HEK293T (cell line): ENCODE data around the gene CDYL.
"Not testable (repeated sequence)": the region's sequence is repeated elsewhere in the genome, so short reads cannot be mapped to it uniquely, and the experiment has no call there.

ENCODE experiments used
- CTCF ChIA-PET: fragments of 350-600 bp; formaldehyde crosslinking; extraction: SDS; loops from one replicate; lab custom pipeline; 2021; ENCODE audit warnings: antibody characterized with exemption, inconsistent platforms; lab: Yijun Ruan, JAX
- POLR2A ChIA-PET: fragments of 350-600 bp; formaldehyde crosslinking; extraction: SDS; loops from one replicate; lab custom pipeline; 2020; ENCODE audit warnings: antibody characterized with exemption, inconsistent platforms; lab: Yijun Ruan, JAX
- DNase-seq: peaks from one replicate; pipeline ENCODE4 v3.0.0; 2012; ENCODE audit warnings: mixed read lengths; ENCODE audit errors: extremely low spot score
- ARNT ChIP-seq: fragments of 450-650 bp; IDR thresholded peaks from 2 replicates; pipeline ENCODE4 v1.6.1; 2017; ENCODE audit warnings: mild to moderate bottlenecking
- BHLHE40 ChIP-seq: fragments of 450-650 bp; IDR thresholded peaks from 2 replicates; pipeline ENCODE4 v1.6.1; 2016; ENCODE audit warnings: mild to moderate bottlenecking, moderate library complexity, borderline replicate concordance
- CTBP1 ChIP-seq: fragments of 450-650 bp; IDR thresholded peaks from 2 replicates; pipeline ENCODE4 v1.6.1; 2016; ENCODE audit warnings: borderline replicate concordance
- ELF4 ChIP-seq: fragments of 450-650 bp; IDR thresholded peaks from 2 replicates; pipeline ENCODE4 v1.6.1; 2017; ENCODE audit warnings: antibody characterized with exemption
- FOXA1 ChIP-seq: fragments of 450-650 bp; IDR thresholded peaks from 2 replicates; pipeline ENCODE4 v1.6.1; 2016; ENCODE audit warnings: mild to moderate bottlenecking
- FOXK2 ChIP-seq: fragments of 450-650 bp; IDR thresholded peaks from 2 replicates; pipeline ENCODE4 v1.6.1; 2016; ENCODE audit warnings: mild to moderate bottlenecking
- FOXM1 ChIP-seq: fragments of 450-650 bp; IDR thresholded peaks from 2 replicates; pipeline ENCODE4 v1.6.1; 2017; ENCODE audit warnings: mild to moderate bottlenecking, borderline replicate concordance
- HDGF ChIP-seq: fragments of 450-650 bp; IDR thresholded peaks from 2 replicates; pipeline ENCODE4 v1.6.1; 2017; ENCODE audit warnings: antibody characterized with exemption, borderline replicate concordance
- L3MBTL2 ChIP-seq: fragments of 450-650 bp; conservative IDR thresholded peaks from 2 replicates; pipeline ENCODE4 v1.6.1; 2016; ENCODE audit warnings: mild to moderate bottlenecking
- LEF1 ChIP-seq: fragments of 450-650 bp; IDR thresholded peaks from 2 replicates; pipeline ENCODE4 v1.6.1; 2017; ENCODE audit warnings: mild to moderate bottlenecking, borderline replicate concordance
- NFRKB ChIP-seq: fragments of 450-650 bp; IDR thresholded peaks from 2 replicates; pipeline ENCODE4 v1.6.1; 2016; ENCODE audit warnings: mild to moderate bottlenecking, moderate library complexity
- SP1 ChIP-seq: fragments of 450-650 bp; IDR thresholded peaks from 2 replicates; pipeline ENCODE4 v1.6.1; 2017
- SUZ12 ChIP-seq: fragments of 450-650 bp; IDR thresholded peaks from 2 replicates; pipeline ENCODE4 v1.6.1; 2016; ENCODE audit warnings: mild to moderate bottlenecking
- TARDBP ChIP-seq: fragments of 450-650 bp; IDR thresholded peaks from 2 replicates; pipeline ENCODE4 v1.6.1; 2016
- ZNF384 ChIP-seq: fragments of 450-650 bp; IDR thresholded peaks from 2 replicates; pipeline ENCODE4 v1.6.1; 2016
- TF ChIP-seq, protein P1 (sequence below): fragments of 450-650 bp; IDR thresholded peaks from 2 replicates; pipeline ENCODE4 v1.6.1; 2016

CDYL gene

DNA sequence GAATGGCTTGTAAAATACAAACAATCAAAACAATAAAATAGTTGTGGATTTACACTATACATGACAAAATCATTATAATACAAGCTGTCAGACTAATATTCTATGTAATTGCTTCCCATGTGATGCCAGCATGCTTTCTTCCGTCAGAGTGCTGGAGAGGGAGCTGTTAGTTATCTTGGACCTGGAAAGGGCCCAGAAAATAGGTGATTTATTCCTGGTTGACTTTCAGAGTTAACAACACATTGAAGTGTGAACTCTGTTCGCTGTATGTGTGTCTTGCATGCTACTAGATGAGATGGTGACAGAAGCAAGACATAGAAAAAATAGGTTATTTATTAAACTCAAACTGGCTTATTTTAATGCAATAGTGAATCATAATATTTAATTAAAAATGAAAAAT, 70.2 kb downstream of the CDYL start:
- ChIA-PET POLR2A (no interaction called here), CTCF (no interaction called here)
- no peak for DNase-seq
- no peak for TF ChIP-seq ARNT
- no peak for TF ChIP-seq L3MBTL2
- TF ChIP-seq ELF4: no peak
- TF ChIP-seq SUZ12: no peak
- TF ChIP-seq NFRKB: no peak
- TF ChIP-seq LEF1: no peak
- TF ChIP-seq FOXM1: no peak
- TF ChIP-seq FOXK2: no peak
- no peak for TF ChIP-seq CTBP1
- no peak for TF ChIP-seq ZNF384
- TF ChIP-seq BHLHE40: no peak
- TF ChIP-seq HDGF: no peak
- no peak for TF ChIP-seq FOXA1
- TF ChIP-seq TARDBP: no peak
- TF ChIP-seq, protein P1, sequence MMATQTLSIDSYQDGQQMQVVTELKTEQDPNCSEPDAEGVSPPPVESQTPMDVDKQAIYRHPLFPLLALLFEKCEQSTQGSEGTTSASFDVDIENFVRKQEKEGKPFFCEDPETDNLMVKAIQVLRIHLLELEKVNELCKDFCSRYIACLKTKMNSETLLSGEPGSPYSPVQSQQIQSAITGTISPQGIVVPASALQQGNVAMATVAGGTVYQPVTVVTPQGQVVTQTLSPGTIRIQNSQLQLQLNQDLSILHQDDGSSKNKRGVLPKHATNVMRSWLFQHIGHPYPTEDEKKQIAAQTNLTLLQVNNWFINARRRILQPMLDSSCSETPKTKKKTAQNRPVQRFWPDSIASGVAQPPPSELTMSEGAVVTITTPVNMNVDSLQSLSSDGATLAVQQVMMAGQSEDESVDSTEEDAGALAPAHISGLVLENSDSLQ: no peak
- no peak for TF ChIP-seq SP1

DNA sequence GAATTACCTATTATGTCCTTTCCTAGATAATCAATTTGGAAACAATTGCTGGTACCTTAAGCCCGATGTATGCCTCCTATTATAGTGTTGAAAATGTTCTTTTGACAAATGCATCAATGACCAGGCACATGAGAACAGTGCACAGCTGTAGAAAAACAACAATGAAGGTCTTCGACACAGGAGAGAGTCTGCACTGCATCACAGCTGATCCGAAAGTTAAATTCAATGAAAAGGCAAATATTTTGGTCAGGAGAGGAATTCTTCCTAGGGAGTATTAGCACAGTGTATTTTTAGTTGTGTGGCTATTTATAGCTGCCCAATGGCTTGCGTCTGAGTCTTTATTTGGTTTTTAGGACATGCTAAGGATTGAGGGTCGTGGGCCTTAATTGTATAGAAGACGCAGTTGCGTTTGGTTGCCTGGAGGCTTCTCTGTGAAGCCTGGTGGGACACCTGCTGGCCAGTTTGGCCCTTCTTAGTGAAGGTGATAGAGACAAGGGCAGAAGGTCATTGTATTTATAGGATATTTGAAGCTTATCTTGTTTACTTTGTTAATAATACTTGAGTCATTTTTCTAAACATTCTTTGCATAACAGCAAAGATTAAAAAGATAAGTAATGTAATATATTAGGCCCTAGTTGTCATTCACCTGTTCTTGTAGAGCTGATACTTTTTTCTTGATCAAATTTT, 72.3 kb downstream of the CDYL start:
- TF ChIP-seq SP1 (no peak), FOXA1 (no peak), LEF1 (no peak), ZNF384 (no peak), FOXK2 (no peak), ELF4 (no peak), L3MBTL2 (no peak)
- ChIA-PET CTCF (interaction anchor here (0.6 to 1.2 kb wide), 5 partner anchors 36 to 215 kb away, joined by 3 to 4 read pairs (median 3); no protein-coding TSS in a partner anchor), POLR2A (no interaction called here)
- no peak for DNase-seq

DNA sequence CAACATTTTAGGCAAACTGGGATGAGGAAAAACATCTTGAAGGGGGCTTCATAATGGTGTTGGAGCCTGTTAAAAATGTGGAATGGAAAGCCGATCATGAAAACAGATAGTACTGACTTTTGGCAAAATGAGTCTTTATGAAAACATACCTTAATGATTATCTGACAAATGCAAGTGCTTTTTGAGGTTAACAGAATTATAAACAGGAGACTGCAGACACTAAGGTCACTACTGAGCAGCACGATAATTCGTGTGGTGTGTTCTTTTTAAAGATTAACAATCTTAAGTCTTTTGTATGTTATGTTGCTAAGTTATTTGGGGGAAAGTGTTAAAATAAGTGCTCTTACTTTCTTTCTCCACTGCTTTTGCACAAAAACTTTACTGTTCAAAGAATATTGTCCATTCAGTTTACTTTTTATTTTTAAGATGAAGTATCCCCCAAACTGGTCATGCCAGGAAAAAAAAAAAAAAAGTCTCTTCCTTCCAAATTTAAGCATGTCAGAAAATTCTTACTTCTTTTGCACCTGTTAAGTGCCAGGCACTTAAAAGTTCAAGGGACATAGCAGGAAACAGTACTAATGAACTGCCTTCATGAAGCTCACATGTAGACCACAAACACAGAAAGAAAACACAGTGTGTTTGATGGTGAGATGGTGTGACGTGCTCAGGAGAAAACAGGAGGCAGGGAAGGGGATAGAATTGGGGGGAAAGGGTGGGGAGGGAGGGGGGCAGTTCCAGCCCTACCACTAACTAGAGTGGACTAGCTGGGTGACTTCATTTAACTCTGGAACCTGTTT, 73.2 kb downstream of the CDYL start:
- CTCF ChIA-PET: interaction anchor here (0.6 to 1.2 kb wide), 5 partner anchors 37 to 216 kb away, joined by 3 to 4 read pairs (median 3); no protein-coding TSS in a partner anchor
- no peak for TF ChIP-seq BHLHE40
- POLR2A ChIA-PET: no interaction called here
- no peak for DNase-seq

DNA sequence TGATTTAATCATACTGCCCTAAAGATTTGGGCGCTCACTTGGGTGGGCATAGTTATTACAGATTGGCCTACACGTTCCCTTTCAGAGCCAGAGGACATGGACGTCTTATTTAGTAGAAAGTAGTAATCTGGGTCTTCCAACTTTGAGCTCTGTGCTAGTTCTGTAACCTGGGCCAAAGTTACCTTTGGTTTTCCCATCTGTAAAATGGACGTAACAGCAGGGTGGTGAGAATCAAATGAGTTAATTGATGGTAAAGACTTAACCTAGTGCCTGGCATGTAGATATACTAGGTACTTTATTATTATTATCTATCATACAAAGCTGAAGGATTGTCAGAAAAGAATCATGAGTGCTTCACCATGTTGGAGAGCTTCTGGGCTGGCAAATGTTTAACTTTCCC, 74.8 kb downstream of the CDYL start:
- no peak for TF ChIP-seq FOXK2
- no peak for TF ChIP-seq FOXA1
- TF ChIP-seq TARDBP: no peak
- no peak for TF ChIP-seq ELF4
- no peak for TF ChIP-seq FOXM1
- no peak for TF ChIP-seq NFRKB
- no peak for TF ChIP-seq SP1
- TF ChIP-seq SUZ12: no peak
- TF ChIP-seq LEF1: no peak
- no peak for TF ChIP-seq BHLHE40
- TF ChIP-seq HDGF: no peak
- TF ChIP-seq, protein P1: no peak
- ChIA-PET POLR2A (no interaction called here), CTCF (interaction anchor here (0.8 kb wide), 1 partner anchor 11 kb away, joined by 3 read pairs; no protein-coding TSS in a partner anchor)
- no peak for DNase-seq

DNA sequence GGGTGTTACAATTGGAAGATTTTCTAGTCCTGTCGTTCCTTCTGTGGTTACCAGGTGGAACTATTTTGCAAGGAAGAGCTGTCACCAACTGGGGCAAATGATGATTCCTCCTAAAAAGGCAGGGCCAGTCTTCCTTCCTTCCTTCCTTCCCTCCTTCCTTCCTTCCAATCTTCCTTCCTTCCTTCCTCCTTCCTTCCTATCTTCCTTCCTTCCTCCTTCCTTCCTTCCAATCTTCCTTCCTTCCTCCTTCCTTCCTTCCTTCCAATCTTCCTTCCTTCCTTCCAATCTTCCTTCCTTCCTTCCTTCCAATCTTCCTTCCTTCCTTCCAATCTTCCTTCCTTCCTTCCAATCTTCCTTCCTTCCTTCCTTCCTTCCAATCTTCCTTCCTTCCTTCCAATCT, 76.0 kb downstream of the CDYL start:
- CTCF ChIA-PET, POLR2A ChIA-PET, DNase-seq: not testable (repeated sequence)

DNA sequence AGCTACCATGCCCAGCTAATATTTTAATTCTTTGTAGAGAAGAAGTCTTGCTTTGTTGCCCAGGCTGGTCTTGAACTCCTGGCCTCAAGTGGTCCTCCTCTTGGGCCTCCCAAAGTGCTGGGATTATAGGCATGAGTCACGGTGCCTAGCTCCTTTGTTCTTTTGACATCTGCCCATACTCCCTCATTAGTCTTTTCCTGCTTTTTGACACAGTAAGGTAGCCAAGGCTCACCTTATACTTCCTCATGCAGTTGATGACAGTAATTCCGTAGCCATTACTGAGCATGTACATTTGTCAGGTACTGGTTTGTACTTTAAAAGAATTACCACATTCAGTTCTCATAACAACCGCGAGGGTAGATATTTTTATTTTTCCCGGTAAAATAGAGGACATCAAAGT, 76.7 kb downstream of the CDYL start:
- CTCF ChIA-PET: no interaction called here
- POLR2A ChIA-PET: no interaction called here
- TF ChIP-seq HDGF: no peak
- no peak for TF ChIP-seq CTBP1
- no peak for TF ChIP-seq SP1
- TF ChIP-seq, protein P1: no peak
- no peak for TF ChIP-seq FOXM1
- no peak for TF ChIP-seq FOXA1
- DNase-seq: no peak
